Measurements from ENCODE around the gene SCN2B.
A peak's percentile ranks its signal among the peaks of the same experiment; 100 is the strongest.
"Not testable (repeated sequence)": the region's sequence is repeated elsewhere in the genome, so short reads cannot be mapped to it uniquely, and the experiment has no call there.

SCN2B gene

GRCh38 chr11:118206391-118207031, 30.1 kb upstream of the SCN2B start:
- no peak for DNase-seq

- no peak for DNase-seq
Measured at GRCh38 chr11:118205606-118206378, 29.4 kb upstream of the SCN2B start.

- DNase-seq: peak; percentile 15
Measured at GRCh38 chr11:118202599-118203422, 26.4 kb upstream of the SCN2B start.

- DNase-seq: no peak
Measured at GRCh38 chr11:118201966-118202365, 25.5 kb upstream of the SCN2B start.

GRCh38 chr11:118200901-118201680, 24.7 kb upstream of the SCN2B start:
- no peak for DNase-seq

GRCh38 chr11:118200497-118200896, 24.1 kb upstream of the SCN2B start:
- DNase-seq: no peak

GRCh38 chr11:118199135-118199534, 22.7 kb upstream of the SCN2B start:
- DNase-seq: no peak

GRCh38 chr11:118198370-118198769, 21.9 kb upstream of the SCN2B start:
- DNase-seq: peak; percentile 75

- DNase-seq: no peak
Measured at GRCh38 chr11:118194835-118195627, 18.6 kb upstream of the SCN2B start.

- DNase-seq: no peak
Measured at GRCh38 chr11:118193910-118194566, 17.6 kb upstream of the SCN2B start.

GRCh38 chr11:118192817-118193216, 16.4 kb upstream of the SCN2B start:
- DNase-seq: not testable (repeated sequence)

GRCh38 chr11:118190942-118191506, 14.6 kb upstream of the SCN2B start:
- not testable (repeated sequence) for DNase-seq

- DNase-seq: no peak
Measured at GRCh38 chr11:118186346-118187107, 10.1 kb upstream of the SCN2B start.

GRCh38 chr11:118184784-118185579, 8.5 kb upstream of the SCN2B start:
- DNase-seq: no peak

GRCh38 chr11:118183691-118184090, 7.3 kb upstream of the SCN2B start:
- DNase-seq: not testable (repeated sequence)

GRCh38 chr11:118180300-118180703, 3.9 kb upstream of the SCN2B start:
- no peak for DNase-seq

- no peak for DNase-seq
Measured at GRCh38 chr11:118176778-118177134, 317 bp upstream of the SCN2B start.

- DNase-seq: no peak
Measured at GRCh38 chr11:118175031-118175992, 1.1 kb downstream of the SCN2B start.
